Endothelial cell of umbilical vein (primary cell): Measurements from ENCODE around the gene ABCC2.

ENCODE experiments used
- EZH2 ChIP-seq: IDR thresholded peaks from 2 replicates; pipeline ENCODE4 v1.6.1; 2012; ENCODE audit warnings: borderline replicate concordance, low read depth, mild to moderate bottlenecking, moderate library complexity, low read length, inconsistent platforms; ENCODE audit not compliant: severe bottlenecking
- POLR2A ChIP-seq: IDR thresholded peaks from 2 replicates; pipeline ENCODE4 v1.6.1; 2012; ENCODE audit warnings: low read depth, mild to moderate bottlenecking, control low read depth, low read length
- POLR2AphosphoS5 ChIP-seq: IDR thresholded peaks from 2 replicates; pipeline ENCODE4 v1.6.1; 2012; ENCODE audit warnings: low read depth, mild to moderate bottlenecking, control low read depth, low read length, moderate library complexity; ENCODE audit not compliant: insufficient read depth
- TF ChIP-seq, protein P1 (sequence below), 2 donors: IDR thresholded peaks; 1 replicate in 1 of 2; 2 replicates in 1 of 2; pipeline ENCODE4 v1.5.1; 2011; ENCODE audit warnings: low read length in 2 of 2, mild to moderate bottlenecking in 2 of 2, moderate library complexity in 2 of 2, control low read depth in 1 of 2, inconsistent platforms in 1 of 2, low read depth in 1 of 2; ENCODE audit not compliant: insufficient read depth in 1 of 2; ENCODE audit errors: extremely low read depth in 1 of 2
- TF ChIP-seq, protein P2 (sequence below): IDR thresholded peaks from 2 replicates; pipeline ENCODE4 v1.6.1; 2011; ENCODE audit not compliant: insufficient read depth, insufficient read length

DNA sequence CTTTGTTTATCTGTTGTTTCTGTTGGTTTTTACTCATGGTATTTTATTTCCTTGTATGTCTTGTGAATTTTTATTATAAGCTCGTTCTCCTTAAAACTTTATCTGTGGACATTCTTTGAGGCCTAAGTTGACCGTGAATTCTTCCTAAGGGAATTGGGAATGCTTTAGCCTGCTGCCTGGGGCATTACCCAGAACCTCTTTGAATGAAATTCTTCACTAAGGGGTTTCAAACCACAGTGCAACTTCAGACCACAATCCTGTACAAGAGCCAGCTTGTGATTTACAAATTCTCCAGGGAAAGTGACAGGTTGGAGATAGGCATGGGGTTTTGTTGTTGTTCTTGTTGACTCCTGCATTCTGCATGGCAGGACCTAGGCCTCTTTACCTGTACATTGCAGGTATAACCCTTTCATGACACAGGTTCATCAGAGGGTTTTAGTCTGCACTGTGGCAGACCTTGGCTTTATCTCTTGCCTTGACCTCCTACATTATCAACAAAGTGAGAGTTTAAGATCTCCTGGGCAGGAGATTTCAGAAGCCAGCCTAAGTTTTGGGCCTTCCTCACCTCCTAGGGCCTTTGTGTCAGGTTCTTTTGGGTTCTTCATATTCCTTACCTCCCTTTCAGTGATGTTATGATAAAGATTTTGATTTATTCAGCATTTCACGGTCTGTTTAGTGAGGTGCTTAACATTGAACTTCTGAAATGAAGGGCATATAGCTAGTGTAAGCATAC lies 70.2 kb downstream of the ABCC2 start:
- TF ChIP-seq, protein P1, sequence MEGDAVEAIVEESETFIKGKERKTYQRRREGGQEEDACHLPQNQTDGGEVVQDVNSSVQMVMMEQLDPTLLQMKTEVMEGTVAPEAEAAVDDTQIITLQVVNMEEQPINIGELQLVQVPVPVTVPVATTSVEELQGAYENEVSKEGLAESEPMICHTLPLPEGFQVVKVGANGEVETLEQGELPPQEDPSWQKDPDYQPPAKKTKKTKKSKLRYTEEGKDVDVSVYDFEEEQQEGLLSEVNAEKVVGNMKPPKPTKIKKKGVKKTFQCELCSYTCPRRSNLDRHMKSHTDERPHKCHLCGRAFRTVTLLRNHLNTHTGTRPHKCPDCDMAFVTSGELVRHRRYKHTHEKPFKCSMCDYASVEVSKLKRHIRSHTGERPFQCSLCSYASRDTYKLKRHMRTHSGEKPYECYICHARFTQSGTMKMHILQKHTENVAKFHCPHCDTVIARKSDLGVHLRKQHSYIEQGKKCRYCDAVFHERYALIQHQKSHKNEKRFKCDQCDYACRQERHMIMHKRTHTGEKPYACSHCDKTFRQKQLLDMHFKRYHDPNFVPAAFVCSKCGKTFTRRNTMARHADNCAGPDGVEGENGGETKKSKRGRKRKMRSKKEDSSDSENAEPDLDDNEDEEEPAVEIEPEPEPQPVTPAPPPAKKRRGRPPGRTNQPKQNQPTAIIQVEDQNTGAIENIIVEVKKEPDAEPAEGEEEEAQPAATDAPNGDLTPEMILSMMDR (IDR thresholded peaks at IDR 0.05; ENCODE audit: extremely low read depth in 1 of 2, insufficient read depth in 1 of 2, low read depth in 1 of 2, low read length in 2 of 2), result no peak
- TF ChIP-seq POLR2A (no peak), POLR2AphosphoS5 (no peak), EZH2 (no peak)
- TF ChIP-seq, protein P2, sequence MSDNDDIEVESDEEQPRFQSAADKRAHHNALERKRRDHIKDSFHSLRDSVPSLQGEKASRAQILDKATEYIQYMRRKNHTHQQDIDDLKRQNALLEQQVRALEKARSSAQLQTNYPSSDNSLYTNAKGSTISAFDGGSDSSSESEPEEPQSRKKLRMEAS, result no peak
